KMS-11 (cell line): ENCODE results near the gene TOR4A.

Experiments used
- H2AFZ ChIP-seq: fragments of 200-600 bp; sonication (generic); 2 replicates; pipeline ENCODE4 v1.6.1; 2016; ENCODE audit warnings: antibody characterized with exemption, mixed run types, low read depth
- H3K27ac ChIP-seq: fragments of 200-600 bp; sonication (generic); 2 replicates; pipeline ENCODE4 v1.6.1; 2016; ENCODE audit warnings: mild to moderate bottlenecking, mixed run types
- H3K27me3 ChIP-seq: fragments of 200-600 bp; sonication (generic); 2 replicates; pipeline ENCODE4 v1.6.1; 2017; ENCODE audit warnings: mild to moderate bottlenecking, low read depth, mixed run types, moderate library complexity; ENCODE audit not compliant: insufficient read depth
- H3K36me3 ChIP-seq: fragments of 200-600 bp; sonication (generic); 2 replicates; pipeline ENCODE4 v1.6.1; 2017; ENCODE audit warnings: mild to moderate bottlenecking, mixed run types; ENCODE audit not compliant: insufficient read depth
- H3K4me1 ChIP-seq: fragments of 200-600 bp; sonication (generic); 2 replicates; pipeline ENCODE4 v1.6.1; 2016; ENCODE audit warnings: mild to moderate bottlenecking, low read depth, mixed run types; ENCODE audit not compliant: poor library complexity, severe bottlenecking
- H3K4me2 ChIP-seq: fragments of 200-600 bp; sonication (generic); 2 replicates; pipeline ENCODE4 v1.7.0; 2016; ENCODE audit warnings: mild to moderate bottlenecking, mixed run types
- H3K4me3 ChIP-seq: fragments of 200-600 bp; sonication (generic); IDR thresholded peaks from 2 replicates; pipeline ENCODE4 v1.6.1; 2017; ENCODE audit warnings: low read depth, low read length, mixed read lengths; ENCODE audit not compliant: insufficient read depth
- H3K79me2 ChIP-seq: fragments of 200-600 bp; sonication (generic); 2 replicates; pipeline ENCODE4 v1.6.1; 2016; ENCODE audit warnings: low read depth, mixed run types; ENCODE audit not compliant: insufficient read depth
- H3K9ac ChIP-seq: fragments of 200-600 bp; sonication (generic); 2 replicates; pipeline ENCODE4 v1.6.1; 2016; ENCODE audit warnings: mild to moderate bottlenecking, mixed run types
- H4K20me1 ChIP-seq: fragments of 200-600 bp; sonication (generic); 2 replicates; pipeline ENCODE4 v1.6.1; 2016; ENCODE audit warnings: mild to moderate bottlenecking, mixed run types; ENCODE audit not compliant: insufficient read depth
- TF ChIP-seq, protein P1 (sequence below): fragments of 200-600 bp; sonication (generic); conservative IDR thresholded peaks from 2 replicates; pipeline ENCODE4 v1.6.1; 2017; ENCODE audit warnings: low read depth, mild to moderate bottlenecking, antibody characterized with exemption, low read length, moderate library complexity, mixed read lengths

The TOR4A gene

DNA sequence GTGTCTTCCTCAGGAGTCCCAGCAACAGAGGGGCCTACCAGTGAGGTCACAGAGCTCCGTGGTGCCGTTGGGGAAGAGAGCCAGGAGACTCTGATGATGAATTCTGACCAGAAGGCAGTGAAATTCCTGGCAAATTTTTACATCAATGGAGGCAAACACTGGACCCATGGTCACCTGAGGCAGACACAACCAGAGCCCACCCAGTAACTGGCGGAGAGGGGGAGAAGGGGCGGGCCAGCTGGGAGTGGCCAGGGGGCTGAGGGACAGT lies 26.4 kb upstream of the TOR4A start, which contains the start of gene STPG3:
Gene STPG3 (plus strand): TSS at position 93 of the 268 bp plus-strand sequence. CDS start 1 bp downstream, at position 94.
- Histone ChIP-seq H3K79me2 (peaks cover 5% of the 10 kb centered on the region), H2AFZ (no peak within 1 kb of the TSS), H3K27me3 (no peaks in the 10 kb centered on the region), H3K27ac (no peak within 1 kb of the TSS), H3K4me1 (peaks cover 9% of the 10 kb centered on the region), H3K4me2 (no peak within 1 kb of the TSS), H3K36me3 (no peaks in the 10 kb centered on the region), H3K4me3 (no peak within 1 kb of the TSS), H4K20me1 (no peaks in the 10 kb centered on the region), H3K9ac (no peak within 1 kb of the TSS)
- TF ChIP-seq, protein P1, sequence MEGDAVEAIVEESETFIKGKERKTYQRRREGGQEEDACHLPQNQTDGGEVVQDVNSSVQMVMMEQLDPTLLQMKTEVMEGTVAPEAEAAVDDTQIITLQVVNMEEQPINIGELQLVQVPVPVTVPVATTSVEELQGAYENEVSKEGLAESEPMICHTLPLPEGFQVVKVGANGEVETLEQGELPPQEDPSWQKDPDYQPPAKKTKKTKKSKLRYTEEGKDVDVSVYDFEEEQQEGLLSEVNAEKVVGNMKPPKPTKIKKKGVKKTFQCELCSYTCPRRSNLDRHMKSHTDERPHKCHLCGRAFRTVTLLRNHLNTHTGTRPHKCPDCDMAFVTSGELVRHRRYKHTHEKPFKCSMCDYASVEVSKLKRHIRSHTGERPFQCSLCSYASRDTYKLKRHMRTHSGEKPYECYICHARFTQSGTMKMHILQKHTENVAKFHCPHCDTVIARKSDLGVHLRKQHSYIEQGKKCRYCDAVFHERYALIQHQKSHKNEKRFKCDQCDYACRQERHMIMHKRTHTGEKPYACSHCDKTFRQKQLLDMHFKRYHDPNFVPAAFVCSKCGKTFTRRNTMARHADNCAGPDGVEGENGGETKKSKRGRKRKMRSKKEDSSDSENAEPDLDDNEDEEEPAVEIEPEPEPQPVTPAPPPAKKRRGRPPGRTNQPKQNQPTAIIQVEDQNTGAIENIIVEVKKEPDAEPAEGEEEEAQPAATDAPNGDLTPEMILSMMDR, result no peak

DNA sequence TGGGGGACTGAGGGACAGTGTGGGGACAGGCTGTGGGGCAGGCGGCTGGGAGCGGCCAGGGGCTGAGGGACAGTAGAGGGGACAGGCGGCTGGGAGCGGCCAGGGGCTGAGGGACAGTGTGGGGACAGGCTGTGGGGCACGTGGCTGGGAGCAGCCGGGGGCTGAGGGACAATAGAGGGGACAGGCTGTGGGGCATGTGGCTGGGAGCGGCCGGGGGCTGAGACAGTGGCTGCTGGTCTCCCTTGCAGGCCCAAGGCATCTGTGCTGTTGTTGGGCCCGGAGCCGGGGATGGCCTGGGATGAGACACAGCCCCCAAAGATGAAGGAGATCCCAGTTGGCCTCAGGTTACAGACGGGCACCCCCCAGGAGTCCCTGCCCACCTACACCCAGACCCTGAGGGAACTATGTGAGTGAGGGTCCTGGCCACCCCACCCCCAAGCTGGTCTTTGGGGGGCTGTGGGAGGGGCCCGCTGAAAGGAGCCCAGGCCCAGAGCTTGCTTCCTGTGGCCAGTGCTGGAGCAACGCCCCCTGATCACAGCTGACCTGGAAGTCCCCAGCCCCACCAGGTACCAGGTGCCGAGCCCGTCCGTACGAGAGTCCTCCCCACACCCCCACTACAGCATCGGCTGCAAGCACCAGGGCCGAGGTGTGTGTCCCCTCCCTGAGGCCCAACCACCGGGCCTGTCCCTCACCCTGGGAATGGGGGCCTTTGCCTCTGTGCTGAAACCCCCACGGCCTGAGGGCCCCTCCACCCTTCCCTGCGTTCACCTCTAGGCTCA lies 25.8 kb upstream of the TOR4A start:
- TF ChIP-seq, protein P1, result no peak
- no peak overlapping the region for H3K9ac ChIP-seq
- H3K27me3 ChIP-seq, result no peaks in the 10 kb centered on the region
- H2AFZ ChIP-seq, result no peak overlapping the region
- peaks cover 15% of the 10 kb centered on the region for H3K4me1 ChIP-seq
- H3K36me3 ChIP-seq, result no peaks in the 10 kb centered on the region
- H4K20me1 ChIP-seq, result no peaks in the 10 kb centered on the region
- no peak overlapping the region for H3K27ac ChIP-seq
- H3K4me3 ChIP-seq, result no peak overlapping the region
- no peak overlapping the region for H3K4me2 ChIP-seq
- peaks cover 10% of the 10 kb centered on the region for H3K79me2 ChIP-seq

DNA sequence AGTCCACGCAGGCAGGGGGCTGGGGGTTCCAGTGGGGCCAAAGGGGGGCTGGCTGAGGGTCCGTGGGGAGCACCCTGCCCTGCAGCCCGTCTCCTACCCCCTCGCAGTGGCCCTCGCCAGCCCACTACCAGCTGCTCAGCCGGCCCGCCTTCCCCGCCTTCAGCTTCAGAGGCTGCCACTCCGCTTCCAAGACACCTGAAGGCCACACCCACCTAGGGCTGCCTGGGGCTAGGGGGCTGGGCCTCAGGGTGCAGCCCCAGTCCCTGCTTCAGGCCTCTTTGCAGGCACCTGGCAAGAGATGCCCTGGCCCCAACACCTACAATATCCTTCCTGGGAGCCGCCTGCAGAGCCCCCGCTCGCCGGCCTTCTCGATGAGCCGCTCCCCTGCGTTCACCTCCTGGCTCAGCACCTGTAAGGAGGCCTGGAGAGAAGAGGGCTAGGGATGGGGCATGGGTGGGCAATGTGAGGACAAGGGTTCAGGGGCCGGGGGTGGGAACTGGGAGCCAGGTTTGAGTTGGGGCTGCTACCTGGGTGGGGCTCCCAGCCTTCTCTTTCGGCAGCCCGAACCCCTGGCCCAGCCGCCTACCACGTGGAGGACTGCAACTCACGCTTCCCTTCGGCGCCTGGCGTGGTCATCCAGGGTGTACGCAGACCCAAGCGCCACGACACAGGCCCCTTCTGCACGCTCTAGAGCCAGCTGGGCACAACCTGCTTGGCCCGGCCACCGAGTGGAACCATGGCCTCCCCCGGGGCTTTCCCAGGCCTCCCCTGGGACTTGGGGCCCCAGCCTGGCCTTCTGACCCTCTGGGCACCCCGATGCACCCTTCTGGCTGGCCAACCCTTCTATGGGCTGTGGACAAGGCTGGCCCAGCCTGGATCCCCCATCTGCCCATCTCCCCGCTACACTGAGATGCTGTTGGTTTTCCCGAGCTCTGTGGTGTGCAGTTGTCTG lies 24.7 kb upstream of the TOR4A start:
- H3K4me2 ChIP-seq, result no peak overlapping the region
- no peak overlapping the region for H3K9ac ChIP-seq
- peaks cover 17% of the 10 kb centered on the region for H3K4me1 ChIP-seq
- H3K79me2 ChIP-seq, result peaks cover 13% of the 10 kb centered on the region
- H3K36me3 ChIP-seq, result no peaks in the 10 kb centered on the region
- H3K4me3 ChIP-seq, result no peak overlapping the region
- TF ChIP-seq, protein P1, result no peak
- H3K27ac ChIP-seq, result no peak overlapping the region
- no peak overlapping the region for H2AFZ ChIP-seq
- H4K20me1 ChIP-seq, result no peaks in the 10 kb centered on the region
- no peaks in the 10 kb centered on the region for H3K27me3 ChIP-seq

DNA sequence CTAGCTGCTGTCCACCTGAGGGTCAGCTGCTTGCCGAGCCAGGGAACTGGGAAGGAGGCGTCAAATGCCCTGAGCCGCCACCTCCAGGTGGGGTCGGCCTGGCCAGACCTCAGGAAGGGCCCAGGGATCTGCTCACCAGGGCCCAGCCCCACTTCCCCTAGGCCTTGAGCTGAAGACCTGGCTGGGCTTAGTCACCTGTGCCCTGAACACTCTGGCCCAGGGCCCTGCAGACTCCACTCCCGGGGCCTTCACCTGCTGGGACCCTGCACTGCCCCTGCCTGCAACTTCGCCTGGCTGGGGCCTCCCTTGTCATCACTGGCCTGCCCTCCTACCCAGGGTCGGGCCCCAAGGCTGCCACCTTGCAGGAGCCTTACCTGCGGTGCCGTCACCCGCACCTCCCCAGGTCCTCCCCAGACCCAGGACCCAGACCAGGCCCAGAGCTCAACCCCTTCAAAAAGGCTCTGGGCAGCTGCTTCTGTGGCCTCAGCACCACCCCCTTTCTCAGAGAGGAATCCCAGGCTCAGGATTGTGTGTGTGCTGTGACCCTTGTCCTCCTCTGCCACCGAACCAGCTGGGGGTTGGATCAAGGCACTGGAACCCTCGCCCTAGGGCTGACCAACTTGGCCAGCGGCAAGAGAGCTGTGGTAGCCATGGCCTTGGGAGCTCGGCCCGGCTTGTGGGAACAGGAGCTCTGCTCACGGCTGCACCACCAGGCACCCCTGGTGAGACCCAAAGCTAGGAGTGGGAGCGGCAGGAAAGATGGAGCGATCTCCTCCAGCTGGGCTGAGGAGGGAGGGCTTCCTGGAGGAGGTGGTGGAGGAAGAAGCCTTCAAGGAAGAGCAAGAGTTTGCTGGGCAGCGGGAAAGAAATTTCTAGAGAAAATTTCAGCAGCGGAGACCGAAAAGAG lies 23.6 kb upstream of the TOR4A start:
- Histone ChIP-seq H3K27ac (no peak overlapping the region), H3K4me3 (no peak overlapping the region), H3K27me3 (no peaks in the 10 kb centered on the region), H3K36me3 (no peaks in the 10 kb centered on the region), H3K9ac (no peak overlapping the region), H3K4me1 (peaks cover 17% of the 10 kb centered on the region), H3K79me2 (peaks cover 15% of the 10 kb centered on the region), H4K20me1 (no peaks in the 10 kb centered on the region), H2AFZ (peak overlapping the region; percentile 99), H3K4me2 (peak overlapping the region; percentile 82)
- TF ChIP-seq, protein P1, result no peak
